NCI-H226 (cell line): ENCODE measurements around the gene LTF.
A peak's percentile ranks its signal among the peaks of the same experiment; 100 is the strongest.
"Not testable (repeated sequence)": the region's sequence is repeated elsewhere in the genome, so short reads cannot be mapped to it uniquely, and the experiment has no call there.

ENCODE experiments used
- DNase-seq: peaks from one replicate; pipeline ENCODE4 v3.0.0-alpha.2; 2015

The LTF gene

GRCh38 chr3:46409739-46410489 is 54.8 kb downstream of the LTF start:
- DNase-seq = no peak

GRCh38 chr3:46408853-46409252 is 55.9 kb downstream of the LTF start:
- DNase-seq = no peak

GRCh38 chr3:46407970-46408369 is 56.7 kb downstream of the LTF start:
- no peak for DNase-seq

GRCh38 chr3:46406788-46407611 is 57.7 kb downstream of the LTF start, which contains the start of the genes CCR5AS and CCRL2:
Gene CCR5AS (minus strand): TSS chr3:46407066.
Gene CCRL2 (plus strand): TSS chr3:46407259. CDS start chr3:46408080, 821 bp downstream.
- DNase-seq = peak; percentile 72

GRCh38 chr3:46406443-46406787 is 58.3 kb downstream of the LTF start:
- no peak for DNase-seq

- DNase-seq = no peak
Measured at GRCh38 chr3:46405301-46406019, 59.2 kb downstream of the LTF start.

- DNase-seq = not testable (repeated sequence)
Measured at GRCh38 chr3:46402902-46403301, 61.8 kb downstream of the LTF start.

GRCh38 chr3:46401579-46401978 is 63.1 kb downstream of the LTF start:
- DNase-seq = no peak

GRCh38 chr3:46400846-46401245 is 63.9 kb downstream of the LTF start:
- DNase-seq = no peak

- peak; percentile 95 for DNase-seq
Measured at GRCh38 chr3:46400000-46400734, 64.5 kb downstream of the LTF start.

GRCh38 chr3:46399557-46399956 is 65.1 kb downstream of the LTF start:
- peak; percentile 66 for DNase-seq

- peak; percentile 36 for DNase-seq
Measured at GRCh38 chr3:46399098-46399497, 65.6 kb downstream of the LTF start.

- no peak for DNase-seq
Measured at GRCh38 chr3:46398186-46398955, 66.3 kb downstream of the LTF start.

GRCh38 chr3:46397111-46397510 is 67.6 kb downstream of the LTF start:
- DNase-seq = no peak

GRCh38 chr3:46395766-46396530 is 68.8 kb downstream of the LTF start:
- peak; percentile 44 for DNase-seq

GRCh38 chr3:46395210-46395661 is 69.5 kb downstream of the LTF start:
- peak; percentile 97 for DNase-seq

GRCh38 chr3:46393554-46394434 is 70.9 kb downstream of the LTF start:
- peak; percentile 82 for DNase-seq

GRCh38 chr3:46393011-46393410 is 71.7 kb downstream of the LTF start:
- no peak for DNase-seq

GRCh38 chr3:46391526-46391925 is 73.2 kb downstream of the LTF start:
- not testable (repeated sequence) for DNase-seq

- no peak for DNase-seq
Measured at GRCh38 chr3:46389306-46389705, 75.4 kb downstream of the LTF start.
